Skin of body (tissue), 2 donors: ENCODE data around the gene SLC39A13. TPM values are rescaled to one million over a fixed set of nuclear protein-coding genes. Genes with fewer than 3 reads are reported as not detected.

Experiments
- DNase-seq: peaks from one replicate; lab custom pipeline; 2025; lab: John Stamatoyannopoulos, UW
- total RNA-seq: library from RNA; depleted of rRNA; stranded (reverse); fragments of >200 nt; gene quantifications from one replicate; pipeline ENCODE4 v1.2.3, GENCODE V29; 2014

Gene SLC39A13
- total RNA-seq, 1 donor from 2014 or later = 22.2 TPM

DNA sequence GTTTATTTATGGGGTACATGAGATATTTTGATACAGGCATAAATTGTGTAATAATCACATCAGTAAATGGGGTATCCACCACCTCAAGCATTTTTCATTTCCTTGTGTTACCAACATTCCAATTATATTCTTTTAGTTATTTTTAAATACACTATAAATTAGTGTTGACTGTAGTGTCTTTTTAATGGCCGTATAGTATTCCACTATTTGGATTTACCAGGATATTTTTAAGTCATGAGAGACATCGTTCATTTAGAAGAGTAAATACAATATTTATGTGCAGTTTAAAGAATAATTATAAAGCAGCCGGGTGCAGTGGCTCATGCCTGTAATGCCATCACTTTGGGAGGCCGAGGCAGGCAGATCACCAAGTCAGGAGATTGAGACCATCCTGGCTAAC, 23.9 kb upstream of the SLC39A13 start:
- no peak for DNase-seq

DNA sequence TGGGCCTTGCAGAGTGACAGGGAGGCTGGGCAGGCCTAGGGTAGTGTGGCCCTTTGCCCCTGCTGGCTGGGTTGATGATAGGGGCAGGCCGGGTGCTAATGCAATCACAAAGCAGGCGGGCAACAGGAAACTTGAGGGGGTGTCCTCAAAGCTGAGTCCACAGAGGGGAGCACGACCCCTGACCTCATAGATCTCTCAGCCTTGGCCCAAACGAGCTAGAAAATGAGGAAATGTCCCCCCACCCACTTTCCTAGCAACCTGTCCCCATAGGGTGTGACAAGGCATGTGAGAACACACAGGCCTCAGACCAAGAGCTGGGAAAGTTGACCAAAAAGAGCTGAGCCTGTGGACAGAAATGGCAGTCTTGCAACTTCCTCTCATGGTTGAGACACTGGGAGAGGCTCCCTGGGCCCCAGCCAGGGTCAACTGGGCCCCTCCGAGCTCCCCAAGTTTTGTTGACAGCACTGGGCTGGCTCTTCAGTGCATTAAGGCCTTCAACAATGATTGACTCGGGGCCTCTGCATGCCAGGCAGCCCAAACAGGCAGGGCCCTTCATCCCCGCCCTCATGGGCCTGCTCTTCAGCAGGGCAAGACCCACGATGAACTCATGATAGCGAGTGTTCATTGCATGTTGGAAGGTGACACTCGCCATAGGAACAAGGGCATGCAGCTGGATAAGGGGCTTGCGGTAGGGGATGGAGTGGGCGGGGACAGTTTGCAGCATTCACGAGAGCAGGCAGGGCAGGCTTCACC, 20.3 kb upstream of the SLC39A13 start:
- no peak for DNase-seq

DNA sequence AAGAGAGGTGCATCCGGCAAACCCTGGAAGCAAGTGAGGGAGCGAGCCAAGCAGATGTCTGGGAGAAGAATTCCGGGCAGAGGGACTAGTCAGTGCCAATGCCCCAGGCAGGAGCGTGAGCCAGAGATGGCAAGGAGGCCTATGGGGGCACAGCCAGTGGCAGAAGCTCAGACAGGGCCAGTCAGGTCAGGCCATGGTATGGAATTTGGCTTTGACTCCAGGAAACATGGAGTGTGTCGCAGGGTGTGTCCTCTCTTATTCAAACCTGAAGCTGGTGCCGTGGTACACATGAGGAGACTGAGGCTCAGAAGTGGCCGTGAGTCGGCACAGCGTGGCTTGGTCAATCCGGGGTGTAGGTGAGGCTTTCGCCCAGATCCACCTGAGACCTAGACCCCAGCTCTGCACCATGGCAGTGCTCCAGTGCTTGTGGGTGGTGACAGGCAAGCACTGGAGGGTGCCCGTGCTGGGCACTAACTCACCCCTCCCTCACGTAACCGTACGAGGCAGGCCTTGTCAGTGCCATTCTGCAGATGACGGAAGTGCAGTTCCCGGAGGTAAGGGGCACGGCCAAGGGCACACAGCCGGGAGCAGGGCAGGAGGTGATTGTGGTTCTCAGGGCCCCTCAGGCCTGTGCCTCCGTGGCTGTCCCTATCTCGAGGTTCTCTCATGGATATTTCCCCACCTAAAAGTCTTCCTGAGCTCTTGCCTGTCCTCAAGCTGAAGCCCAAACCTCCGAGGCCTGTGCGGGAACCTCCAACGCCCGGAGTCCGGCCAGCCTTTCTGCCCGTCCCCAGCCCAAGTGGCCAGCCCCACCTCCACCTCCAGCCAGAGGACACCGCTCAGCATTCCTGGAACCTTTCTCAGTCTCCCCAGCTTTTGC, 19.5 kb upstream of the SLC39A13 start:
- no peak for DNase-seq

DNA sequence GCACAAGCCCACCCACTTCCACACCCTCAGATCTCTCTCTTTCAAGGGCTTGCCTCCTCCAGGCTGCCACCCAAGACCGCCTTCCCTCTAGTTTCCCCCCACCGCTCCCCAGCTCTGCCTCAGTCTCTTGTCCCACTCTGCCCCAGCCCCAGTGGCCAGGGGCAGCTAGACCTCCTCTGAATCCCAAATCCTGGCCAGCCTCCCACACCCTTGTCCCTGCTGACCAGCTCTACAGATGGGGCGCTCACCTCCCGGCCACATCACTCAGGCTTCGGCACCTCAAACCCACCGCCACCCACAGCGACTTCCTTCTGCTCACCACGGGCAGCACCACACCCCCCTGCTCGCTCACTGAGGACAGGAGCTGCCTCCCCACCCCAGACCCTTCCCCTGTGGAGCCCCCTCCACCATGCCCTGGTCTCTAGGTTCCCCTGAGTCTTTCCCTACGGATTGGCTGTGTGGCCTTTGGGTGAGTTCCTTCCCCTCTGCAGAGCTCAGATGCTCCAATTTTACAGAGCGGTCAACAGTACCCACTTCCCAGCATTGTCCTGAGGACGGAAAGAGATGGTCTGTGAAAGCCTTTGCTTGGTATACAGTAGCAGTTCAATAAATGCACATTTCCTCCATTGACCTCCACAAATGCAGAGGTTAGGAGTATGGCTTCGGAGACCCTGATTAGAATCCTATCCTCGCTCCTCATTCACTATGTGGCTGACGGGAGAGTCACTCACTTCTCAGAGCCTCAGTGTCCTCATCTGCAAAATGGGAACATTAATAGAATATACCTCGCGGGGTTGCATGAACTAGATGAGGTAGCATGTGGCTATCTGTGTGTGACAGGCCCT, 18.6 kb upstream of the SLC39A13 start:
- no peak for DNase-seq

DNA sequence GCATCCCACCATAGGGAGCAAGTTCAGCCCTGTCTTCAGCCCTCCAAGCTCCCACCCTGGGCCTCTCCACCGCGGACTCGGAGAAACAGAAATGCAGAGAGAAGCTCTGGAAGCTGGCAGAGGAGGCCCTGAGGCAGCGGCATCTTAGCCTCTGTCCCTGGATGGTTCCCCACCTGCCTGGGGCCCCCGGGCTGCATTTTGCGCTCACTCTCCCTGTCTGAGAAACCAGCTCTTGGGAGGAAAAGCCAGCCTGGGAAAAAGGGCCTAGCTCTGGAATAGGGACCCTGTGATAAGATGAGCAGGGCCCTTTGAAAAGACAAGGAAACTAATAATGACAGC, 18.0 kb upstream of the SLC39A13 start:
- DNase-seq = no peak

DNA sequence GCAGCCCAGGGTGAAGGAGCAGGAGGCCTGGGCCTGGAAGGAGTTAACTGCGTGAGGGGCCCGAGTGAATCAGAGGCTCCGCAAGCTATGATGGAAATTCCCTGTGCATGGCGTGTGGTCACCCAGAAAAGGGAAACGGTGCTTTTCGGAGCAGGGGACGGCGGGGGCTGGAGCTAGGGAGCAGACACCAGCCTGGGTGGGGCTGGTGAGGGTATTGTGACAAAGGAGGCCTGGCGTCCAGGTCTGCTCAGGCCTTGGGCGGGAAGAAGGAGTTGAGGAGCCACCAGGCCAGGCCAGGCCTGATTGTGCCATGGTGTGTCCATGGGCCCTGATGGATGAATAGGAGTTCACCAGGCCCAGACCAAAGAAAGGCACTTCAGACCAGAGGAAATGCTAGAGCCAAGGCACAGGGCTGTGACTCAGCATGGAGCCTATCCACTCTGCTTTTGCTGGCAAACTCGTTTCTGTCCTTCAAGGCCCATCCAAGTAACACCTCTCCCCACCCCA, 17.3 kb upstream of the SLC39A13 start:
- DNase-seq = no peak

DNA sequence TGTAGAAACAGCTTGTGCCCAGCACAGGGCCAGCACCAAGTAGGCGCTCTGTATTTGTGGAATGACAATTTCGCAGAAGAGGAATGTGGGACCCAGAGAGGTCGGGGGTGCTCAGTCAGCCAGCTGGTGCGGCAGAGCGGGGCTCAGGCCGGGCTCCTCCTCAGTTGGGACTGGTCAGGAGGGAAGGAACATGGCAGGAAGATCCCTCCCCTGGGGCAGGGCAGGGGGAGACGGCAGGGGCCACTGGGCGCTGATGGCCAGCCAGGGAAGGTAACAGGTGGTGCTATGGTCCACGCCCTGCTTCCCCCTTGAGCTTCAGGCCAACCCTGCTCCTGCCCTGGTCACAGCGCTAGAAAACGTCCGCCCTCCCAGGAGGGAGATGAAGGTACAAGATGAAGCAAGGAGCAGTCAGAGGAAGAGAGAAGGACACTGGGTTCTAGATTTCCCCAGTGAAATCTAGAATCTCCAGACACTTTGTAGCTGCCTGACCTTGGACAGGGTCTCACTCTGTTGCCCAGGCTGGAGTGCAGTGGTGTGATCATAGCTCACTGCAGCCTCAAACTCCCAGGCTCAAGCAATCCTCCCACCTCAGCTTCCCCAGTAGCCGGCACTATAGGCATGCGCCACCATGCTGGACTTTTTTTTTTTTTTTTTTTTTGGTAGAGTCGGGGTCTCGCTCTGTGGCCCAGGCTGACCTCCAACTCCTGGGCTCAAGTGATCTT, 16.5 kb upstream of the SLC39A13 start:
- no peak for DNase-seq

DNA sequence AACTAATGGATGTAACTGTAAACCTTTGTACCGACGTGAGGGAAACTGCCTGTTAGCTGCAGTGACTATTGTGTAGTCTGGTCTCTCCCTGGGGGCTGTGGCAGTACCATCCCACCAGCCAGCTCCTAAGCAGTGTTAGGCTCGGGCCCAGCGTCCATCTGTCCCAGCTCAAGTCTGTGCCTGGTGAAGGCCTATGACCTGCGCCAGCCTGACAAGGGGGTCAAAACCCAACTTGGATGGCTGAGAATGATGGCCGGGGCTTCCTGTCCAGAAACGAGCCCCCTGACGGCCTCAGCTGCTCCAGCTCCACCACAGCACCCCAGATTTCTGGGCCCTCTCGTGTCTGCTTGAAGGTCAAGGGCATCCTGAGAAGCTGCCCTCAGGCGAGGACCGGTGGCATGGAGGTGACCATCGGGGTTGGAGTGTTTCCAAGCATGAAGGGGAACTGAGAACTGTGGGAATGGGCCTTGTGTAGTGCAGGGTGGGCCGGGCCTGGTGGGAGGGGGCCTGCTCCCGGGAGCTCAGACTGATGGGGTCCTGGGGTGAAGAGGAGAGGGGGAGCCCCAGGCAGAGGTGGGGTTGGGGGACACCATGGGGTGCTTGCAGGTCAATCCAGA, 15.7 kb upstream of the SLC39A13 start:
- no peak for DNase-seq

DNA sequence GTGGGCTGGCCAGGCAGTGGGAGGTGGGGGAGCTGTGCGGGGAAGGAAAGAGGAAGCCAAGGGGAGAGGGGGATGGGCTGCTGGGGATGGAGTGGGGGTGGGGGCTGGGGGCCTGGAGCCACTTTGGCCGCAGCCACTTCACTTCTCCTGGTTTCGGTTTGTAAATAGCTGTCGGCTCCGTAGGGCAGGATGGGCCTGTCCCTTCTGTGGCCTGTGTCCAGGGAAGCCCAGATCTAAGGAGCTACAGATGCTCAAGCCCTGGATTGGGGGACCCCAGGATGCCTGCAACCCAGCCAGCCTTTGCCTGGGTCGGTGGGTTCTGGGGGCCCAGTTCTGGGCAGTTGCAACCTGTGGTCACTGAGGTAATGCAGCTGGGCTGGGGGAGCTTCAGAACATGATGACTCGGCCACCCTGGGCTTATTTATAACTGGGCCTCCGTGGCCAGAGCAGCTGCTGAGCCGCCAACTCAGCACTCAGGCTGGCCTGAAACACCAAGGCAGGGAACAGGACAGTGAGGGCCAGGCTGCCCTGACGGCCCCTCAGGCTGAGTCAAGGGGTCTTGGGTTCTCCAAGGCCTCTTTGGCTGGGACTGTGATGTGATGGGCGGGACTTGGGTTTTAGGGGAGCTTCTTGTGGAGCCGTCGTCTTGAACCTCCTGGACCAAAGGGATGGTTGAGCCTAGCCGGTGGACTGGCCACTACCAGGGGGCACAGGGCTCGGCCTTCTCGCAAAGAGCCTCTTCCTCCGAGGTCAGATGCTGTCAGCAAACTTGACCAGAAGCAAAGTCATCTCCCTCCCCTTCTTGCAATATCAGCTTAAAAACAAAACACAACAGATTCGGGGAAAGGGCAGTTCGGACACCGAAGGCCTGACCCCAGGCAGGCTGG, 15.0 kb upstream of the SLC39A13 start:
- no peak for DNase-seq

DNA sequence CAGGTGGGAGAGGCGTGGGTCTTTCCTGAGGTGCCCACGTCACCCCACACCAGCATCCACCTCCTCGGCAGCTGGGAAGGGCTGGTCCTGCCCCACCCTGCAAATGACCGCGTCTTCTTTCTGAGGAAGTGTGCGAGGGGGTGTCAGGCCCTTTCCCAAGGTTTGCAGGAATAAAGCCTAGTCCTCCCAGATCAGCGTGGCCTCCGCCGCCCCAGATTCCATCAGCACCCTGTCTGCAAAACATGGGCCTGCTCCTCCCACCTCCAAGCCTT, 14.4 kb upstream of the SLC39A13 start:
- no peak for DNase-seq

DNA sequence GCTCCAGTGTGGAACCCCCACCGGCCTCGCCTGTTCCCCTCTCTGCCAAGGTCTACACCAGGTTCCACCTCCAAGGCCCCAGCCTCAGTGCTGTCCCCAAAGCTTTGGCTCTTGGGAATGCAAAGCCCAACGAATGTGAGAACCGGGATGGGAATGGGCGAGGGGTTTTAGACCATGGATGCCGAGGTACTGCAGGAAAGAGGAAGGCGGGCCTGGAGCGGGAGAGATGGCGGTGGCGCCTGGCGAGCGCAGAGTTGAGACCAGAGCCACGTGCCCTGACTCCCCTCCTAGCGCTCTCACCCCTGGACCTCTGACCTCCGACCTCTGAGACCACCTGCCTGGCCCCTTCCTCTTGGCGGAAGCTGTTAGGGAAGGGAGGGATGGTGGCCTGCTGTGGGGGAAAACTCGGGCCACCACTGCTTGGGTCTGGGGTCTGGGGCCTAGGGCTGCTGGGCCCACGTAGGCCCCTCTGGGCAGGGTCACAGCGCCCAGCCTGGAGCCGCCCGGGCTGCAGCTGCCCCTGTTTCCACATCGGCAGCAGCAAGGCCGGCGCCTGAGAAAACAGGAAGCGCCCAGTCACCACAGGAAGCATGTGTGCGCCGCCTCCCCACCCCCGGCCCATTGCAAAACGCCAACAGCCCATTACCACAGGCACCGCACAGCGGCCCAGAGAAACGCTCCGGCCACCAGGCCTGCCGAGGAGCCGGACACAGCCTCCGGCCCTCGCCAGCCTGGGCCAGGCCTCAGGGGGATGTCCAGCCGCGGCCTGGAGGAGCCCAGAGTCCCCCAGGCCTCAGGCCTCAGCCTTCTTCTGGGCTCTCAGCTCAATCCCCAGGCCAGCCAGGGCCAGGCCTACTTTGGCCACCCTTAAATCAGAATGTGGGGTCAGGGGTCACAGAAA, 13.8 kb upstream of the SLC39A13 start:
- no peak for DNase-seq

DNA sequence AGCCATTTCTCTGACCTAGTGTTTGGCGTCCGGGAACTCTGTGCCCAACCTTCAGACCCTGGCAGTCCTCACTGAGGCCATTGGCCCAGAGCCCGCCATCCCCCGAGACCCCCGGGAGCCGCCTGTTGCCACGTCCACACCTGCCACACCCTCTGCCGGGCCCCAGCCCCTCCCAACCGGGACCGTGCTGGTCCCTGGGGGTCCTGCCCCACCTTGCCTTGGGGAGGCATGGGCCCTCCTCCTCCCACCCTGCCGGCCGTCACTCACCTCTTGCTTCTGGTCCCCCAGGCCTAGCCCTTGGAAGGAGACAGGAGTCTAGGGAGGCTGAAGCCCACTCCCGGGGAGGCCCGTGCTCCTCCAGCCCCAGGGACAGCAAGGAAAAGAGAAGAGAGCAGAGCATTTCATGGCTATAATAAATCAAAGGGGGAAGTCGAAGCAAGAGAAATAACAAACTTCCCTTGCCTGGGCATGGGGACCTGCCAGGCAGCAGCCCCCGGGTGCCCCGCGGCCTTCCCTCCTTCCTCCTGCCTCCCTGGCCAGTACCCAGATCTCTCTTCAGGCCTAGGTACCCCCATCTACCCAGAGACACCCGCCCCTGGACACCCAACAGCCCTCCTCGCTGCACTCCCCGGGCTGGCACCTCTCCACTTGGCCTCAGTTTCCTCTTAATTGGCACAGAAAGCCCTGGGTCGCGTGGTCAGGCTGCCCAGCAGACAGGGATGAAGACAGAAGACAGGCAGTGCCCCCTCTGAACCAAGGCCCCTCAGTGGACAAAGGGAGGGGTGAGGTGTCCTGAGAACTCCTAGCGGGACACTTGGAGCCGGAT, 13.0 kb upstream of the SLC39A13 start:
- DNase-seq = no peak

DNA sequence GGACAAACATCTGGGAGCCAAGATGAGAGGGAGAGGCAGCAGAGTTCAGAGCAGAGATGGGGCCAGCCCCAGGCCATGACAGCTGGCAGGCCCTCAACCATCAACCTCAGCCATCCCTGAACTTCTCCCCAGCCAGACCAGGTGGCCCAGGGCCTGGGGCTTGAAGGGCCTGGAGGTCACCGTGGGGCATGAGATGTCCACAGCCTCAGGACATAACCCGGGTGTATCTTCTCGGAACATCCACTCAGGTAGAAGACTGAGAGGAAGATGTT, 12.4 kb upstream of the SLC39A13 start:
- DNase-seq = no peak

DNA sequence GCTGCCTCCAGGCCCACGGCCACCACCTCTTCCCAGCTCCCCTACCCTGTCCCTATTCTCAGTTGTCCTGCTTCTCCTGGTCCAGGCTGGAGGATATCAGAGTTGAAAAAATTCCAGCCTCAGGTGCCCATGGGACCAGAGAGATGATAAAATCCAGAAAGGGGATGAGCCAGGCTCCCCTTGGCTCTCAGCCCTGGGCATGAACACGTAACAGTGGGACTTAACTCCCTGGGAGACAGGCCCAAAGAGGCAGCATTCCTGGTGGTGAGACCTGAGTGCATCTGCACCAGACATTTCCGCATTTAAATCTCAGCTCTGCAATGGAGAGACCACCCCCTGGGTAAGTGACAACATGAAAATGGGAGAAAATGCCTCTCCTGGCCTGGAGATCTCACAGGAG, 10.4 kb upstream of the SLC39A13 start:
- no peak for DNase-seq

DNA sequence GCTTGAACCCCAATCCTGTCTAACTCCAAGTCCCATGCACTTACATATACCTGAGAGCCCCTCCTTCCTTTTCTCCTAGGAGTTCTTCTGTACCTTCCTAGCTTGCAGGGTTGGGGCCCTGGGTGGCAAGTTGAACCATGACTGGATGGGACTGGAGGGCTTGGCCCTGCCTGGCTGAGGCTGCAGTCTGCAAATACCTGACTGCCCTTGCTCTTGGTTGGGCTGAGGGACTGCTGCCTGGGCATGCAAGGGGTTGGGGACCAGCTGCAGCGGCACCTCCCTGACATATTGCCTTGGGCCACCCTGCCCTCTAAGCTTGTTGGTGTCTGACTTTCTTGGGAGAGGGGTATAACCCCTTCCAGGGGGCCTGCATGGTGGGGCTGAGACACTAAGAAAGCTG, 9.8 kb upstream of the SLC39A13 start:
- no peak for DNase-seq

DNA sequence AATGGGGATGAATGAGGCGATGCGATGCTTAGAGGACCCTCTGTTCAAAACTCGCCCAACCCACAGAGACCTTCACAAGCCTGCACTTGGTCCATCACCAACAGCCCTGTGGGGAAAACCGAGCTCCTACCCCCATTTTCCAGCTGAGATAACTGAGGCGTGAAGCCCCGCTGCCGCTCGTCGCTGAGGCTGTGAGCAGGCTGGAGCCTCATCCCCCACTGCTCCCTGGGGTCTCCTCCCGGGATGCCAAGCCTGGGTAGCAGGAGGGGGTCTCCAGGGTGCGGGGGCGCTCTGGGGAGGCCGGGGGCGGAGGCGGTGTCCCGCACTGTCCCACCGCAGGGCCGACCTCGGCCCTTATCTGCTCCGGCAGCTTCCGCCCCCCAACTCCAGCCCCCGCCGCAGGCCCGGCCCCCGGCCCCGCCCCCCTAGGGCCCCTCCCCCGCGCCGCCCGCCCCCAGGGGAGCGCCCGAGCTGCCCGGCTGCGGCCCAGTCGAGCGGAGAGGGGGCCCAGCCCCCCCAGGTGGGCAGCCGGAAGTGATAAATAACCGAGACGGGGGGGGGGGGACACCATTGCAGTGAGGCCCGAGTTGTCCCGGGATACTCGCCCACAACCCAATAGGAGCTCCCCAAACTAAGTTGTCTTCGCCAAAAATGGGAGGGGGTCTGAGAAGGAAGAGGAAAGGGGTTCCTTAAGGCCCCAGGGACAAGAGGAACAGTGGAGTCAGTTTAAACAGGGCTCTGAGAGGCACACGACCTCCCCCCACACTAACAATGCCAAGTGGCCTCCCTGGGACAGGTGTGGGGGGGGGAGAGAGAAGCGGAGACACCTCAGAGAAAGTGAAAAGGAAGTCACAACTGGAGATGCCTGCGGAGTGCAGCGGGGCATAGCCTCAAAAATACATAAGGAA, 8.3 kb upstream of the SLC39A13 start:
- no peak for DNase-seq

DNA sequence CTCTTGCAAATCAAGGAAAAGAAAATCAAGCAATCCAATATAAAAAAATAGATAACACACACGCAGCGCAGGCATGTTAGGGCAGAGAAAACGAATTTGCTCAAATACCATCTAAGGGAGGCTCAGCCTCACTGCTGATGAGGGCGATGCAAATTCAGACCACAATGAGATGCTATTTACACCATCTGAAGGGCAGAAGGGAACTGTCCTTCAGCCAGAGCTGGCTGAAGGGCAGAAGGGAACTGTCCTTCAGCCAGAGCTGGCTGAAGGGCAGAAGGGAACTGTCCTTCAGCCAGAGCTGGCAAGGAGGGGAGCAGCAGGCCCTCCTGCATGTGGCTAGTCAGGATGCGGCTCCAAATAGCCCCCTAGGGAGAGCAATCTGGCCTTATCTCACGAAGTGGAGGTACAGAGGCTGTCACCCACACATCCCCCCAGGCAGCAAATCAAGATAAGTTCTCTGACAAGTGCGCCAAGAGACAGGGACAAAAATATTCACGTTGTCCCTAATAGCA, 7.6 kb upstream of the SLC39A13 start:
- no peak for DNase-seq
